Keratinocyte (primary cell): ENCODE measurements around the gene UBASH3B. TPM values are rescaled to one million over a fixed set of nuclear protein-coding genes. Genes with fewer than 3 reads are reported as not detected.

Experiments
- DNase-seq: peaks from one replicate; pipeline ENCODE4 v3.0.0-alpha.2; 2011; ENCODE audit warnings: low read depth, missing footprints, low spot score
- FAIRE-seq: peaks from 2 replicates; lab custom pipeline; 2011; peaks lifted over from hg19 to GRCh38; lab: Jason Lieb, UNC
- H2AFZ ChIP-seq: 2 replicates; pipeline ENCODE4 v1.6.0; 2012; ENCODE audit warnings: low read length, control low read depth, inconsistent platforms; ENCODE audit not compliant: control insufficient read depth
- H3K27ac ChIP-seq: 2 replicates; pipeline ENCODE4 v1.5.1; 2011; ENCODE audit warnings: low read length; ENCODE audit not compliant: control insufficient read depth, insufficient read depth
- H3K27me3 ChIP-seq: 3 replicates; pipeline ENCODE4 v1.6.0; 2011; ENCODE audit warnings: low read length; ENCODE audit not compliant: control insufficient read depth, insufficient read depth; ENCODE audit errors: extremely low read depth
- H3K36me3 ChIP-seq, 2 experiments: 2 replicates in 1 of 2; 3 replicates in 1 of 2; pipeline ENCODE4 v1.5.1; 2011; ENCODE audit warnings: low read length in 2 of 2, mild to moderate bottlenecking in 1 of 2; ENCODE audit not compliant: control insufficient read depth in 2 of 2, insufficient read depth in 2 of 2; ENCODE audit errors: extremely low read depth in 1 of 2
- H3K4me1 ChIP-seq: 3 replicates; pipeline ENCODE4 v1.5.1; 2011; ENCODE audit warnings: low read length; ENCODE audit not compliant: control insufficient read depth, insufficient read depth; ENCODE audit errors: extremely low read depth
- H3K4me2 ChIP-seq: 3 replicates; pipeline ENCODE4 v1.6.0; 2011; ENCODE audit warnings: low read depth, low read length; ENCODE audit not compliant: control insufficient read depth, insufficient read depth; ENCODE audit errors: extremely low read depth
- H3K4me3 ChIP-seq, 3 experiments: fragments of 200-600 bp in 1 of 3; sonication (generic) in 1 of 3; 2 replicates in 2 of 3; 3 replicates in 1 of 3; pipeline ENCODE4 v1.5.1; 2011 to 2016; ENCODE audit warnings: low read length in 3 of 3, mild to moderate bottlenecking in 3 of 3, control low read depth in 2 of 3, inconsistent platforms in 1 of 3, low read depth in 1 of 3, mixed read lengths in 1 of 3, mixed run types in 1 of 3, moderate library complexity in 1 of 3; ENCODE audit not compliant: control insufficient read depth in 2 of 3, insufficient read depth in 2 of 3; ENCODE audit errors: extremely low read depth in 1 of 3
- H3K79me2 ChIP-seq: 2 replicates; pipeline ENCODE4 v1.6.0; 2012; ENCODE audit warnings: low read length; ENCODE audit not compliant: control insufficient read depth, insufficient read depth
- H3K9ac ChIP-seq: 3 replicates; pipeline ENCODE4 v1.6.0; 2011; ENCODE audit warnings: low read length; ENCODE audit not compliant: control insufficient read depth, insufficient read depth; ENCODE audit errors: extremely low read depth
- H3K9me1 ChIP-seq: 3 replicates; pipeline ENCODE4 v1.6.0; 2011; ENCODE audit warnings: low read length; ENCODE audit not compliant: control insufficient read depth, insufficient read depth; ENCODE audit errors: extremely low read depth
- H3K9me3 ChIP-seq: 2 replicates; pipeline ENCODE4 v1.5.1; 2012; ENCODE audit warnings: low read depth, low read length; ENCODE audit not compliant: control insufficient read depth
- H4K20me1 ChIP-seq: 3 replicates; pipeline ENCODE4 v1.6.0; 2011; ENCODE audit warnings: low read length; ENCODE audit not compliant: control insufficient read depth, insufficient read depth; ENCODE audit errors: extremely low read depth
- CTCF ChIP-seq, 3 experiments: IDR thresholded peaks in 1 of 3; conservative IDR thresholded peaks in 1 of 3; optimal IDR thresholded peaks in 1 of 3; 2 replicates in 2 of 3; 3 replicates in 1 of 3; pipeline versions ENCODE3 to v1.5.1; 2011; ENCODE audit warnings: low read length in 3 of 3, mild to moderate bottlenecking in 3 of 3, moderate library complexity in 2 of 3, control low read depth in 1 of 3, inconsistent platforms in 1 of 3; ENCODE audit not compliant: insufficient read depth in 2 of 3; ENCODE audit errors: extremely low read depth in 1 of 3
- EZH2 ChIP-seq: IDR thresholded peaks from one replicate; pipeline ENCODE4 v1.6.1; 2012; ENCODE audit warnings: inconsistent platforms, mild to moderate bottlenecking, low read length, moderate library complexity
- dilution Hi-C: fragments of 300-500 bp; cut with MboI; formaldehyde crosslinking; loops from one replicate; pipeline ENCODE4 v1.7.0; 2020; ENCODE audit warnings: low sequenced_read_pairs; ENCODE audit not compliant: extremely low pct_ligation_motif_present
- polyA plus RNA-seq, 5 experiments: library from polyadenylated mRNA; depleted of rRNA in 3 of 5; stranded (reverse) in 3 of 5; stranded (forward) in 1 of 5; unstranded in 1 of 5; fragments of >200 nt; gene quantifications; 1 replicate in 1 of 5; 2 replicates in 3 of 5; 3 replicates in 1 of 5; pipeline versions ENCODE4 v1.2.1 to v1.2.3, GENCODE V29; 2011 to 2012; ENCODE audit warnings: missing spikeins in 2 of 5, low read depth in 1 of 5, low replicate concordance in 1 of 5

Gene UBASH3B
- polyA plus RNA-seq, 1 donor (not counting 4 experiments of a cell fraction or from before 2014, with no cell fraction given) = 25.0 TPM

- Histone ChIP-seq H2AFZ (peak overlapping the region; percentile 0), H3K9ac (no peak overlapping the region)
- FAIRE-seq = peak; percentile 71
These were observed 8.8 kb upstream of the UBASH3B start for GRCh38 chr11:122646549-122647340.

GRCh38 chr11:122647736-122648275 is 7.7 kb upstream of the UBASH3B start:
- no peak overlapping the region for H3K9ac ChIP-seq
- H3K4me1 ChIP-seq = peaks cover 12% of the 10 kb centered on the region
- no peaks in the 10 kb centered on the region for H4K20me1 ChIP-seq
- H3K4me2 ChIP-seq = no peak overlapping the region
- no peak overlapping the region for H3K4me3 ChIP-seq
- no peak for FAIRE-seq
- TF ChIP-seq EZH2 (no peak), CTCF (optimal IDR thresholded peaks at IDR 0.05 in 1 of 3, IDR thresholded peaks at IDR 0.05 in 1 of 3, conservative IDR thresholded peaks at IDR 0.05 in 1 of 3; ENCODE audit: extremely low read depth in 1 of 3, insufficient read depth in 2 of 3, low read length in 3 of 3) (no peak)
- dilution Hi-C loops = no loop called here
- DNase-seq = no peak
- no peaks in the 10 kb centered on the region for H3K27me3 ChIP-seq
- H3K27ac ChIP-seq = no peak overlapping the region
- no peaks in the 10 kb centered on the region for H3K9me3 ChIP-seq
- no peaks in the 10 kb centered on the region for H3K36me3 ChIP-seq
- H3K79me2 ChIP-seq = no peaks in the 10 kb centered on the region
- H2AFZ ChIP-seq = no peak overlapping the region
- H3K9me1 ChIP-seq = no peaks in the 10 kb centered on the region

More at GRCh38 chr11:122646549-122647340, 8.8 kb upstream of the UBASH3B start:
- Histone ChIP-seq H3K9me1 (no peaks in the 10 kb centered on the region), H3K27ac (no peak overlapping the region), H3K27me3 (no peaks in the 10 kb centered on the region), H3K9me3 (no peaks in the 10 kb centered on the region), H3K4me1 (peaks cover 20% of the 10 kb centered on the region), H3K4me3 (no peak overlapping the region), H3K79me2 (no peaks in the 10 kb centered on the region), H3K36me3 (no peaks in the 10 kb centered on the region), H4K20me1 (no peaks in the 10 kb centered on the region), H3K4me2 (peak overlapping the region; percentile 1)
- no peak for DNase-seq
- dilution Hi-C loops = no loop called here
- TF ChIP-seq EZH2 (no peak), CTCF (optimal IDR thresholded peaks at IDR 0.05 in 1 of 3, IDR thresholded peaks at IDR 0.05 in 1 of 3, conservative IDR thresholded peaks at IDR 0.05 in 1 of 3; ENCODE audit: extremely low read depth in 1 of 3, insufficient read depth in 2 of 3, low read length in 3 of 3) (no peak)
